GM19455 (cell line): Measurements from ENCODE around the gene OFD1.
A peak's percentile ranks its signal among the peaks of the same experiment; 100 is the strongest.
"Not testable (repeated sequence)": the region's sequence is repeated elsewhere in the genome, so short reads cannot be mapped to it uniquely, and the experiment has no call there.

Experiments used
- ATAC-seq: cut with Tn5 transposase; IDR thresholded peaks from one replicate; pipeline ENCODE4 v1.9.1; 2021; ENCODE audit not compliant: unreplicated experiment

OFD1 gene

DNA sequence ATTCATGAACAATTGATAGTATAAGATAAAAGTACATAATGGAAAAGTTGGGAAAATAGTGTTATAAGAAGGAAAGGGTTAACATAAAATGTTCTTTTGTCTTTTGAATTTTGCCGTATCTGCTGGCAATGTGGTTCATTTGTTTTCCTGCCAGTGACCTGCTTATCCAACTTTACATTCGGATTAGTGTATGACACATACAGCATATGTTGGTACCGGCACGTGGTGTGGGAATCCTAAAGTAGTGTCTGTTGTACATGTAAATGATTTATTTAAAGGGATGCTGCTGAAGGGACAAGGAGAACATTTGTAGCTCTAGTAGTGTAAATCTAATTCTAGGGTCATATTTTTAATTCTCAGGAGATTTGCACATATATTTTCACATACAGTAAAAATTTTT, 34.2 kb upstream of the OFD1 start:
- no peak for ATAC-seq

GRCh38 chrX:13702111-13702789, 32.3 kb upstream of the OFD1 start:
- no peak for ATAC-seq

DNA sequence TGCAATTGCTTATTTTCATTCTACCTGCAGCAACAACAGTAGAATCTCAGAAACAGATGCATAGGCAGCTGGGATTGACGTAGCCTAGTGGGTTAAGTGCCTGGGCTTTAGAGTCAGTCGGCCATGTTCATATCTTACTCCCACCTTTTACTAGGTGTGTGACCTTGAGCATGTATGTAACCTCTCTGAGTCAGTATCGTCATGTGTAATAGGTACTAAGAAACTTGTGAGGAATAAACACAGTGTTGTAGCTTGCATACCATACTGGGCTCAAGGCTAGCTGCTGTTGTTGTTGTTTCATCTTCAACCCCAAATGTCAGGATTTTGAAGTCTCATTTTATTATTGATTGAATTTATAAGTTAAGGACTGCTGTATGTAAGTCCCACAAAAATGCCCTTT, 31.4 kb upstream of the OFD1 start:
- no peak for ATAC-seq

GRCh38 chrX:13703589-13703988, 31.0 kb upstream of the OFD1 start:
- no peak for ATAC-seq

- no peak for ATAC-seq
Observed at GRCh38 chrX:13711141-13711540, 23.4 kb upstream of the OFD1 start.

- no peak for ATAC-seq
Observed at GRCh38 chrX:13716455-13716854, 18.1 kb upstream of the OFD1 start.

DNA sequence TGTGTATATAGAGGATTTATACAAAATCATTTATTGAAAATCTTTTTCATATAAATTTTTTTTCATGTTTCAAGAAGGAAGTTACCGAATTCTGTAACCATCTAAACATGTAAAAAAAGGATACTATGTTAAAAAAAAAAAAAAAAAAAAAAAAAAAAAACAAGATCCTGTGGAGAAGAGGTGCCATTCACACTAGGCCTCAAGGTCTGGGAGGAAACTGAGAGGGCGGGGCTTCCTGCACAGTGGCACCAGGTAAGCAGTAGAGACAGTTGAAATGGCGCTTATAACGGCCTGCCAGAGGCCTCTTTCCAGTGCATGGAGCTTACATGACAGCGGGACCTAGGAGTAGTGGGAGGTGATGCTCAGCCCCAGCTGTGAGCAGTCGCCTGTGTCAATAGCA, 17.6 kb upstream of the OFD1 start:
- ATAC-seq, result no peak

DNA sequence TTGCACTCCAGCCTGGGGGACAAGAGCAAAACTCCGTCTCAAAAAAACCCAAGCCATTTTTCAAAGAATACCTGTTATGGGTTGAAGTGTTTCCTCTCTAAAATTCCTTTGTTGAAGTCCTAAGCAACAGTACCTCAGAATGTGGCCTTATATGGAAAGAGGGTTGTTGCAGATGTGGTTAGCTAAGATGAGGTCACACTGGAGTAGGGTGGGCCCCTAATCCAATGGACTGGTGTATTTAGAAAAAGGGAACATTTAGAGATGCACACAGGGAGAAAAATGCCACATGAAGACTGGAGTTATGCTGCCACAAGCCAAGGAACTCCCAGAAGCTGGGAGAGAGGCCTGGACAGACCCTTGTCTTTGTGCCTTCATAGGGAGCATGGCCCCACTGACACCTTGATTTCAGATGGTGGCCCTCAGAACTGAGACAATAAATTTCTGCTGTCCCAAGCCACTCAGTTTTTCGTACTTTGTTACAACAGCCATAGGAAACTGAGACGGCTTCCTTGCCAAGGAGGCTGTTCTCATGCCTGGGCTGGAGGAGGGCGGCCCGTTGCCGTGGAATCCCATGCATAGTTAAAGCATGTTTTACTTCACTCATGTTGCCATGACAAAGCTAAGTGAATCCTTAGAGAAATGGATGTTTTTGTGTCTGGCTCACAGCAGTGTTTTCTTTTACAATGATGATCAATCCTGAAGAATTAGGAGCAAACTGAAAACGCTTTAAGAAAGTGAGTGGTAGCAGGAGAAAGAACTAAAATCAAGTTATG, 16.7 kb upstream of the OFD1 start:
- no peak for ATAC-seq

DNA sequence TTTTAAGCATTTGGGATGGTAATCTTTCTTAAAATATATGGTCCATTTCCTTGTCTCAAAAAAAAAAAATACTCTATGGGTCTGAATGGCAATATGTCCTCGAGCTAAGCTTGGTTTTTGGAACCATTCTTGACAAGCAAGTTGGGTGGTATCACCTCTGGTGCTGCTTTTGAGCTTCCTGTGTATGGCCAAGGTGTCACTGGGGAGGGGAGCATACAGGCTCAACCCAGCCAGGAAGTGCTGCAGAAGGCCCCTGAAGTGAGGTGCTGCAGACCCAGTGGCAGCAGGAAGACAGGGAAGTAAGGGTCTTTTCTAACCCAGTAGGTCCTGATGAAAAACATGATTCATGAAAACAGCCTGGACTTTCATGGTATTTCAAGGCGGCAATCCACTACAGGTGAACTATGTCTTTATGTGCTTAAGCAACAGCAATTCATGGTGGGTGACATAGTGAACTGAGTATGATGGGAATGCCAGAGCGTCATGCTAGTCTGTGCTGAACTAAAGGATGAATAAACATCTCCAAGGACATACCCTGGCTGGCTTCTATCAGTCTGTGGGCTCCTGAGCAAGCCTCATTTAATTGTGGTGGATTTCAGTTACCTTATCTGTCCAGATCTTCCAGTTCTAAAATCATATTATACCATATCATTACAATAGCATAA, 15.2 kb upstream of the OFD1 start:
- no peak for ATAC-seq

GRCh38 chrX:13721371-13721770, 13.2 kb upstream of the OFD1 start:
- ATAC-seq, result no peak

DNA sequence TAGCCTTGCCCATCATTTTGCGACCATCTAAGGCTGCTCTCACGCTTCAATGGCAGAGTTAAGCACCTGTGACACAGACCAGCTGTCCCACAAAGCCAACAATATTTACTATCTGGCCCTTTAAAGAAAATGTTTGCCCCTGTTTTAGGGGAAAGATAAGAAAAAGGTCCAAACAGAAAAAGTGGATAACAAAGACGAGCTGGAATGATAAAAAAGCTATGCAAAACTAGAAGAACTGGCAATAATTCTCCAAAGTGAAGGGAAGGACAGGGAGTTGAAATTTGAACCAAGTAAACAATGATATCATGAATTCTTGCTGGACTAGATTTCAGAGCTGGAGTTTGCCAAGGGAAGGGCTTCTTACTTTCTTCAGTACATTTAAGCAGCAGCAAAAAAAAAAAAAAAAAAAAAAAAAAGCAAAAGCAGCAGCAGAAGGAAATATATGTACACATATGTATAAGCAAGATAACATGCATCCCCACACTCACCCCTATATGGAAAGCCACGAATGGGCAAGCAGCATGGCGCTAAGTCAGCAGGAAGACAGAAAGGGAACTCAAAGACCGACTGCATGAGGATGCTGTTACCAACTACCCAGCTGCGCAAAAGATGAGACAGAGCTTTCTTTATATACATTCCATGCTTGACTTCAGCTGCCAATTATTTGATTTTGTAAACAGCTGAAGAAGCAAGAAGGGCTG, 12.6 kb upstream of the OFD1 start:
- no peak for ATAC-seq

DNA sequence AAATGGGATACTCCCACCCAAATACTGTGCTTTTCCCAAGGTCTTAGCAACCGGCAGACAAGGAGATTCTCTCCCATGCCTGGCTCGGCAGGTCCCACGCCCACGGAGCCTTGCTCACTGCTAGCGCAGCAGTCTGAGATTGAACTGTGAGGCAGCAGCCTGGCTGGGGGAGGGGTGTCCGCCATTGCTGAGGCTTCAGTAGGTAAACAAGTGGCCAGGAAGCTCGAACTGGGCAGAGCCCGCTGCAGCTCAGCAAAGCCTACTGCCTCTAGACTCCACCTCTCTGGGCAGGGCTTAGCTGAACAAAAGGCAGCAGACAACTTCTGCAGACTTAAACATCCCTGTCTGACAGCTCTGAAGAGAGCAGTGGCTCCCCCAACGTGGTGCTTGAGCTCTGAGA, 9.7 kb upstream of the OFD1 start:
- ATAC-seq, result not testable (repeated sequence)

DNA sequence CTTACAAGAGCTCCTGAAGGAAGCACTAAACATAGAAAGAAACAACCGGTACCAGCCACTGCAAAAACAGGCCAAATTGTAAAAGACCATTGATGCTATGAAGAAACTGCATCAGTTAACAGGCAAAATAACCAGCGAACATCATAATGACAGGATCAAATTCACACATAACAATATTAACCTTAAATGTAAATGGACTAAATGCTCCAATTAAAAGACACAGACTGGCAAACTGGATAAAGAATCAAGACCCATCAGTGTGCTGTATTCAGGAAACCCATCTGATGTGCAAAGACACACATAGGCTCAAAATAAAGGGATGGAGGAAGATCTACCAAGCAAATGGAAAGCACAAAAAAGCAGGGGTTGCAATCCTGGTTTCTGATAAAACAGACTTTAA, 8.0 kb upstream of the OFD1 start:
- not testable (repeated sequence) for ATAC-seq

GRCh38 chrX:13730523-13730922, 4.0 kb upstream of the OFD1 start:
- not testable (repeated sequence) for ATAC-seq

GRCh38 chrX:13732246-13733067, 2.1 kb upstream of the OFD1 start:
- no peak for ATAC-seq

GRCh38 chrX:13733506-13733905, 1.0 kb upstream of the OFD1 start:
- no peak for ATAC-seq

DNA sequence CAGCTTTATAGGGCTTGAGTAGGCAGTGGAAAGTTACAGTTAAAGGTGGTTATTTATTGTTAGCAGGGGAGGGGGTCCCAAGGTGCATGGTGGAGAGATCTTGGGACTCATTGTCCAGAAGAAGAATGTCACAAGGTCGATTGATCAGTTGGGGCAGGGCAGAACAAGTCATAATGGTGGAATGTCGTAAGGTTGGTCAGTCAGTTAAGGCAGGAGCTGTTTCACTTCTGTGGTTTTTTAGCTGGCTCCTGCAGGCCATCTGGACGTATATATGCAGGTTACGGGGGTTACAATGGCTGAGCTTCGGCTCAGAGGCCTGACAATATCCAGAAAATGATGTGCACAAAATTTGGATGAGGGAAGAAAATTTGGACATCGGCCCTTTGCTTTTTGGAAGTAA, 7.1 kb downstream of the OFD1 start:
- ATAC-seq, result no peak

DNA sequence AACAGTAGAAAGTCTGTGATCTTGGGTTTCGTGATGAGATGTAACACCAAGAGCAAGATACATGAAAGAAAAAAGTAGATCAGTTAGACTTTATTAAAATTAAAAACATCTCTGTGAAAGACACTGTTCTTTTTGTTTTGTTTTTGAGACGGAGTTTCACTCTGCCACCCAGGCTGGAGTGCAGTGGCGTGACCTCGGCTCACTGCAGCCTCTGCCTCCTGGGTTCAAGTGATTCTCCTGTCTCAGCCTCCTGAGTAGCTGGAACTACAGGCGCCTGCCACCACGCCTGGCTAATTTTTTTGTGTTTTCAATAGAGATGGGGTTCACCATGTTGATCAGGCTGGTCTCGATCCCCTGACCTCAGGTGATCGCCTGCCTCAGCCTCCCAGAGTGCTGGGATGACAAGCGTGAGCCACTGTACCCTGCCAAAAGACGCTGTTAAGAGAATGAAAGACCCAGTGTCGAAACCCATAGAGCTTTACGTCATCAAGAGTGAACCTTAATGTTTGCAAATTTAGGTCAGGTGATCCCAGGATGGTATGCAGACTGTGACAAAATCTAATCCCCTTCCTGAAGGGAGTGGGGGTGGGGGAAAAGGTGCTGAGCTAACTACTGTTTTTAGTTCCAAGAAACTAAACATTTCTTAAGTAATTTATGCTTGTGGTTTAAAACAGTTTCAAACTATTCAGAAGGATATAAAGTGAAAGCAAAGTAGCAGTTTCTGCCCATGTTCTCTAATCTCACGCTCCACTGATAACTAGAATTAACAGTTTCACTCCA, 8.0 kb downstream of the OFD1 start:
- ATAC-seq, result peak; percentile 91

DNA sequence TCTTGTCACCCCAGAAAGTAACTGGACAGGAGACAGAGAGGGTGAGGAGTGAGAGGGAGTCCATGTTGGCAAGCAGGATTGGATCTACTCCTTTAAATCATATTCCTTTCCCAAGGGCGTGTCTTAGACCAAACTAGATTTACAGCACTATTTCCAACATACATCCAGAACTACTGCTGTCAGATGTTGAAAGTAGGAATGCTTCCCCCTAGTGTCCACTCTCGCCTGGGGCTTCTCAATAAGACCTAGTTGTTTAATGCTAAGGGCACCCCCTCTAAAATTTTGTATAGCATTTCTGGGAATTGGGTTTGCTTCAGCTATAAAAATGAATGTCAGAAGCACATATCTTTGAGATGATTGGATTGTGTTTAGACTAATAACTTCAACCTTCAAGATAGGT, 13.3 kb downstream of the OFD1 start:
- ATAC-seq, result no peak

- no peak for ATAC-seq
Observed at GRCh38 chrX:13748486-13748885, 13.9 kb downstream of the OFD1 start.
